Measurements from ENCODE around the gene SREBF2. TPM values are rescaled to one million over a fixed set of nuclear protein-coding genes. Genes with fewer than 3 reads are reported as not detected.
A peak's percentile ranks its signal among the peaks of the same experiment; 100 is the strongest.
"Not testable (repeated sequence)": the region's sequence is repeated elsewhere in the genome, so short reads cannot be mapped to it uniquely, and the experiment has no call there.

The SREBF2 gene
- total RNA-seq, 1 donor from 2014 or later = 80.3 TPM

- DNase-seq (ENCODE audit: low read depth) = peak; percentile 86
These were observed 113.9 kb downstream of the SREBF2 start, which contains the start of gene CENPM for GRCh38 chr22:41946629-41947423. Gene CENPM (minus strand): TSS chr22:41947152. CDS start chr22:41947076, 76 bp downstream.

- DNase-seq (ENCODE audit: low read depth) = no peak
These were observed 114.6 kb downstream of the SREBF2 start for GRCh38 chr22:41947424-41948080.

- peak; percentile 39 for DNase-seq (ENCODE audit: low read depth)
These were observed 115.2 kb downstream of the SREBF2 start for GRCh38 chr22:41948142-41948541.

- not testable (repeated sequence) for DNase-seq (ENCODE audit: low read depth)
These were observed 116.0 kb downstream of the SREBF2 start for GRCh38 chr22:41948928-41949296.

- DNase-seq (ENCODE audit: low read depth) = no peak
These were observed 116.5 kb downstream of the SREBF2 start for GRCh38 chr22:41949297-41949965.

- DNase-seq (ENCODE audit: low read depth) = no peak
These were observed 119.1 kb downstream of the SREBF2 start, which contains the start of gene SMIM45 for GRCh38 chr22:41951898-41952474. Gene SMIM45 (plus strand): TSS chr22:41952150.

GRCh38 chr22:41952713-41953112, 119.8 kb downstream of the SREBF2 start:
- DNase-seq (ENCODE audit: low read depth) = no peak

Other genes with a start within 250 kb of the SREBF2 start
- gene PMM1, start 243.3 kb upstream of the SREBF2 start, total RNA-seq = 9.9 and 14.6 TPM in 2 replicates
- gene DESI1, start 212.1 kb upstream of the SREBF2 start, total RNA-seq = 17.5 and 27.8 TPM in 2 replicates
- 320 and 484 TPM in 2 replicates for gene XRCC6, start 211.8 kb upstream of the SREBF2 start, total RNA-seq
- 92.2 and 104 TPM in 2 replicates for gene SNU13, start 144.2 kb upstream of the SREBF2 start, total RNA-seq
- 0.10 and 0.52 TPM in 2 replicates for gene MEI1, start 133.6 kb upstream of the SREBF2 start, total RNA-seq
- gene CCDC134, start 32.4 kb upstream of the SREBF2 start, total RNA-seq = 11.0 and 16.1 TPM in 2 replicates
- gene SHISA8, start 82.0 kb downstream of the SREBF2 start, total RNA-seq = not detected in 2 replicates
- 0.15 and 0.17 TPM in 2 replicates for gene TNFRSF13C, start 93.7 kb downstream of the SREBF2 start, total RNA-seq
- 1.8 and 10.8 TPM in 2 replicates for gene CENPM, start 114.0 kb downstream of the SREBF2 start, total RNA-seq
- 0.05 and 0.35 TPM in 2 replicates for gene SEPTIN3, start 136.3 kb downstream of the SREBF2 start, total RNA-seq
- gene WBP2NL, start 165.7 kb downstream of the SREBF2 start, total RNA-seq = 0.17 and 1.1 TPM in 2 replicates
- gene NAGA, start 237.7 kb downstream of the SREBF2 start, total RNA-seq = 31.4 TPM in 2 replicates
- gene PHETA2, start 241.1 kb downstream of the SREBF2 start, total RNA-seq = 9.3 and 9.6 TPM in 2 replicates
- 1.7 and 4.5 TPM in 2 replicates for gene SMDT1, start 246.6 kb downstream of the SREBF2 start, total RNA-seq